Activated naive CD8-positive, alpha-beta T cell treated with anti-CD3 and anti-CD28 coated beads for 36 hours (primary cell): Measurements from ENCODE around the gene BBS4. TPM values are rescaled to one million over a fixed set of nuclear protein-coding genes. Genes with fewer than 3 reads are reported as not detected.

Source experiments
- DNase-seq: peaks from one replicate; pipeline ENCODE4 v3.0.0; 2021
- H3K27ac Mint-ChIP-seq: one replicate; pipeline ENCODE4 v1.8.0; 2022; ENCODE audit warnings: mild to moderate bottlenecking, moderate library complexity, mixed read lengths
- H3K27me3 Mint-ChIP-seq: one replicate; pipeline ENCODE4 v1.8.0; 2022; ENCODE audit warnings: mild to moderate bottlenecking, mixed read lengths
- H3K36me3 Mint-ChIP-seq: one replicate; pipeline ENCODE4 v1.8.0; 2021; ENCODE audit warnings: mild to moderate bottlenecking, mixed read lengths
- H3K4me1 Mint-ChIP-seq: one replicate; pipeline ENCODE4 v1.8.0; 2021; ENCODE audit warnings: mixed read lengths
- H3K4me3 Mint-ChIP-seq: one replicate; pipeline ENCODE4 v1.8.0; 2022; ENCODE audit warnings: mild to moderate bottlenecking, moderate library complexity, mixed read lengths
- H3K9me3 Mint-ChIP-seq: one replicate; pipeline ENCODE4 v1.8.0; 2022; ENCODE audit warnings: mixed read lengths
- total RNA-seq, 2 experiments: library from RNA; stranded (reverse); gene quantifications; one replicate each; pipeline ENCODE4 v1.2.3, GENCODE V29; 2021

The BBS4 gene
- total RNA-seq, 2 experiments from 2014 or later = 11.4 to 13.6 TPM

DNA sequence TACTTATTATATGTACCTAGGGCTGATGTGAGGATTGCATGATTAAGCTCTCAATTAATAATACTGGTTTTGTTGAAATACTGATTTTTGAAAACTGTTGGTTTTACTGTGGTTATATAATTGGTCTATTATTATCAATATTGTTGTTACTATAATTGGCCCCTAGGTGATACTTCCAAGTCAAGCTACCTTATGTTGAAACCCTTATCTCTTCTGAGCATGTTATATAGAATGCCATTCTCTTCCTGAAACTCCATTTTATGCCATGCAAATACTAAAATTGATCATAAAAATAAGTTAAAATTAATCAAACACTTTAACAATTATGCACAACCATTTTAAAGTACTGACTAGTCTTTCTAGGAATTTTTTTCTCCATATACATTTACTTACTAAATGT, 46.1 kb downstream of the BBS4 start:
- no peak for DNase-seq
- Mint-ChIP-seq H3K36me3 (peaks cover 18% of the 10 kb centered on the region), H3K27ac (no peak overlapping the region), H3K9me3 (no peaks in the 10 kb centered on the region), H3K27me3 (no peaks in the 10 kb centered on the region), H3K4me3 (no peak overlapping the region), H3K4me1 (no peaks in the 10 kb centered on the region)

DNA sequence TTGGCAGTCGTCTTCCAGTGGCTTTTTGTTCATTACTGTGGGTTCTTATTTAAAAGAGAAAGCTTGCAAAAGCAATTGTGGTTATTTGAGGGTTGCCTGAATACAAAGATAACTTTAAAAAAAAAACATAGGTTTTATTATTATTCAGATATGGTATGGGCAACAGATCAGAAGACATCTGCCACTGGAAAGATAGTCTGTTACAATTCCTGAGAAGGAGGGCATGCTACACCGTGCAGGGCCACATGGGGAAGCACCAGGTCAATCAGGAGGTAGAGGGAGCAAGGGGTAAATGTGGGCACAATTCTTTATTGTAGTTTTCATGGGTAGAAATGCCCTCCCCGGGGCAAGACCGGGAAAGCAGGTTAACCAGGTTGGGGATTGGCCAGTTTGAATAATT, 46.5 kb downstream of the BBS4 start:
- no peaks in the 10 kb centered on the region for H3K4me1 Mint-ChIP-seq
- no peaks in the 10 kb centered on the region for H3K9me3 Mint-ChIP-seq
- H3K4me3 Mint-ChIP-seq = no peak overlapping the region
- peaks cover 22% of the 10 kb centered on the region for H3K36me3 Mint-ChIP-seq
- no peaks in the 10 kb centered on the region for H3K27me3 Mint-ChIP-seq
- DNase-seq = no peak
- no peak overlapping the region for H3K27ac Mint-ChIP-seq

GRCh38 chr15:72733941-72734738, 48.1 kb downstream of the BBS4 start:
- DNase-seq = no peak
- Mint-ChIP-seq H3K4me3 (no peak overlapping the region), H3K9me3 (no peaks in the 10 kb centered on the region), H3K27me3 (no peaks in the 10 kb centered on the region), H3K4me1 (peaks cover 3% of the 10 kb centered on the region), H3K36me3 (peaks cover 31% of the 10 kb centered on the region), H3K27ac (no peak overlapping the region)

- H3K27ac Mint-ChIP-seq = no peak overlapping the region
- DNase-seq = no peak
- H3K9me3 Mint-ChIP-seq = no peaks in the 10 kb centered on the region
- H3K27me3 Mint-ChIP-seq = no peaks in the 10 kb centered on the region
- no peak overlapping the region for H3K4me3 Mint-ChIP-seq
- peaks cover 10% of the 10 kb centered on the region for H3K4me1 Mint-ChIP-seq
- peaks cover 38% of the 10 kb centered on the region for H3K36me3 Mint-ChIP-seq
These were observed 49.1 kb downstream of the BBS4 start for GRCh38 chr15:72735111-72735510.

DNA sequence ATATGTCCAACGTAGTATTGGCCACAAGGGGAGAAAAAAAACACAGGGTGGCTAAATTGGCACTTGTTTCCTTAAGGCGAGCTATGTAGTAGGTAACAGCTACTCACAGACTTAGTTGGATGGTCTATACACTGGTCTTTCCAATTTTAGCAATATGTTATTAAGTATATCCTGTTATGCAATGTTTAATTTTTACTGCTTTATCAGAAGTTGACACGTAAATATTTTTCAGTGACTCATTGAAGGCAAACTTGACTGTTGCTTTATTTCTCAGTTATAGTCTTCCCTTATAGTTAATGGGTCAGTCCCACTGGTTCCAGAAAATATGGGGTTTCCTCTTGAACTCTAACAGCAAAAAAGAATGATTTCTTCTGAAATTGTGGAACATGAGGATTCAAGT, 51.1 kb downstream of the BBS4 start:
- Mint-ChIP-seq H3K27ac (no peak overlapping the region), H3K9me3 (no peaks in the 10 kb centered on the region), H3K4me1 (peaks cover 28% of the 10 kb centered on the region), H3K4me3 (no peak overlapping the region), H3K27me3 (no peaks in the 10 kb centered on the region), H3K36me3 (peaks cover 44% of the 10 kb centered on the region)
- DNase-seq = no peak

DNA sequence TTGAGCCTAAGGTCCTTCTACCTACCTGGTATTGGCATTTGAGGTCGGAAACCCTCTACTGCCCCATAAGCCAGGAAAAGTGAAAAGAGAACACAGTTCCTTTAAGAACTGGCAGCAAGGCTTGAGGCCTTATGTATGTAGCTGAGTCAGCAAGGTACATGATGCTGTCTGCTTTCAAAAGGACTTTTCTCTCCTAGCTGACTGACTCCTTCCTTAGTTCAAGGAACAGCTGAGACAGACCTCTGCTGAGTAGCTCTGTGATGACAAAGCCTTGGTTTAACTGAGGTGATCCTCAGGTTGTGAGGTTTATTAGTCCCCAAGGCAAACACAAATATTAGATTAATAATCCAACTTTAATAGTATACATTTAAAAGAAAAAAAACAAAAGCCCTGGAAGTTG, 51.7 kb downstream of the BBS4 start:
- H3K27me3 Mint-ChIP-seq = no peaks in the 10 kb centered on the region
- no peak overlapping the region for H3K27ac Mint-ChIP-seq
- no peaks in the 10 kb centered on the region for H3K9me3 Mint-ChIP-seq
- DNase-seq = no peak
- H3K4me3 Mint-ChIP-seq = no peak overlapping the region
- peaks cover 45% of the 10 kb centered on the region for H3K36me3 Mint-ChIP-seq
- peaks cover 28% of the 10 kb centered on the region for H3K4me1 Mint-ChIP-seq

- peaks cover 44% of the 10 kb centered on the region for H3K36me3 Mint-ChIP-seq
- peaks cover 28% of the 10 kb centered on the region for H3K4me1 Mint-ChIP-seq
- DNase-seq = no peak
- H3K27me3 Mint-ChIP-seq = no peaks in the 10 kb centered on the region
- H3K4me3 Mint-ChIP-seq = no peak overlapping the region
- no peaks in the 10 kb centered on the region for H3K9me3 Mint-ChIP-seq
- peak overlapping the region; percentile 74 for H3K27ac Mint-ChIP-seq
These were observed 54.2 kb downstream of the BBS4 start for GRCh38 chr15:72740219-72740618.

GRCh38 chr15:72749700-72750099, 63.7 kb downstream of the BBS4 start:
- H3K4me1 Mint-ChIP-seq = peaks cover 22% of the 10 kb centered on the region
- H3K36me3 Mint-ChIP-seq = peaks cover 37% of the 10 kb centered on the region
- no peak for DNase-seq
- H3K27me3 Mint-ChIP-seq = no peaks in the 10 kb centered on the region
- no peak overlapping the region for H3K4me3 Mint-ChIP-seq
- no peak overlapping the region for H3K27ac Mint-ChIP-seq
- H3K9me3 Mint-ChIP-seq = no peaks in the 10 kb centered on the region

GRCh38 chr15:72751751-72752455, 65.9 kb downstream of the BBS4 start:
- no peak overlapping the region for H3K4me3 Mint-ChIP-seq
- H3K4me1 Mint-ChIP-seq = peaks cover 30% of the 10 kb centered on the region
- peaks cover 41% of the 10 kb centered on the region for H3K36me3 Mint-ChIP-seq
- H3K27me3 Mint-ChIP-seq = no peaks in the 10 kb centered on the region
- peak overlapping the region; percentile 32 for H3K27ac Mint-ChIP-seq
- no peak for DNase-seq
- H3K9me3 Mint-ChIP-seq = no peaks in the 10 kb centered on the region

DNA sequence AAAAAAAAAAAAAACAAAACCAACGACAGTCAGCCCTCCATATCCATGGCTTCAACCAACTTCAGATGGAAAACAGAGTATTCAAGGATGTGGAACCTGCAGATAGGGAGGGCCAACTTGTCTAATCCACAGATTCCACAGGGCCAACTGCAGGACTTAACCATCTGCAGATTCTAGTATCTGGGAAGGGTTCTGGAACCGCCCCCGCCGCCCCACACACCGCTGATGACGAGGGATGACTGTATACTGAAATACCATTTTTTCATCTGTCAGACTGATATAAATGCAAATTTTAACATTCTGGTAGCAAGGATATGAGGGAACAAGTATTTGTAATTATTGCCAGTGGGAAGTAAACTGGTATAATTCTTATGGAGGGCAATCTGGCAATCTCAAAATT, 68.1 kb downstream of the BBS4 start:
- H3K36me3 Mint-ChIP-seq = peaks cover 43% of the 10 kb centered on the region
- no peaks in the 10 kb centered on the region for H3K27me3 Mint-ChIP-seq
- DNase-seq = no peak
- H3K4me1 Mint-ChIP-seq = peaks cover 30% of the 10 kb centered on the region
- no peak overlapping the region for H3K27ac Mint-ChIP-seq
- H3K9me3 Mint-ChIP-seq = no peaks in the 10 kb centered on the region
- no peak overlapping the region for H3K4me3 Mint-ChIP-seq

DNA sequence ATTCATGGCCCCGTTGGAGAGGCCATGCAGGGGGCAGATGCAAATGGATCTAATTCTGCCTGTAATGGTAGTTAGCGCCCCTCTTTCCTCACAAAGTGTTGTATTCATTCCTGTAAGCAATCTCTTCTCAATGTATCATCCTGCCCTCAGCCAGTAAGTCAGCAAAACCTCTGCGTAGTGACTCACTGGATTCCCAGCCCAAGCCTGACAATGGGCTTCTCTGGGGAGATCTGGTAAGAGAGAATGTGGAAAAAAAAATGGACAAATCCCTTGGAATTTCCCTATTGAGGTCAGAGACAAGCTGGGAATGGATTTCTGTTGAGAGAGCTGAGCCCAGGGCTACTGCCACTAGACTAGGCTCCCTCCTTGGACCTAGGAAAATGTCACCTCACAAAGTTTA, 72.2 kb downstream of the BBS4 start:
- Mint-ChIP-seq H3K36me3 (peaks cover 39% of the 10 kb centered on the region), H3K27ac (no peak overlapping the region)

GRCh38 chr15:72760590-72761260, 74.7 kb downstream of the BBS4 start:
- Mint-ChIP-seq H3K36me3 (peaks cover 30% of the 10 kb centered on the region), H3K9me3 (no peaks in the 10 kb centered on the region), H3K4me3 (no peak overlapping the region), H3K27me3 (no peaks in the 10 kb centered on the region), H3K27ac (no peak overlapping the region), H3K4me1 (peaks cover 5% of the 10 kb centered on the region)
- DNase-seq = no peak

More for the DNA sequence above, 72.2 kb downstream of the BBS4 start:
- Mint-ChIP-seq H3K4me1 (peaks cover 19% of the 10 kb centered on the region), H3K4me3 (no peak overlapping the region), H3K9me3 (no peaks in the 10 kb centered on the region), H3K27me3 (no peaks in the 10 kb centered on the region)
- no peak for DNase-seq

GRCh38 chr15:72764656-72765055, 78.6 kb downstream of the BBS4 start:
- no peak for DNase-seq
- Mint-ChIP-seq H3K36me3 (peaks cover 51% of the 10 kb centered on the region), H3K9me3 (peaks cover 15% of the 10 kb centered on the region), H3K4me1 (peaks cover 5% of the 10 kb centered on the region), H3K27ac (no peak overlapping the region), H3K4me3 (no peak overlapping the region), H3K27me3 (no peaks in the 10 kb centered on the region)

- Mint-ChIP-seq H3K4me3 (no peak overlapping the region), H3K4me1 (peaks cover 5% of the 10 kb centered on the region), H3K36me3 (peaks cover 57% of the 10 kb centered on the region), H3K9me3 (peaks cover 15% of the 10 kb centered on the region), H3K27me3 (no peaks in the 10 kb centered on the region), H3K27ac (no peak overlapping the region)
- DNase-seq = no peak
These were observed 80.0 kb downstream of the BBS4 start for GRCh38 chr15:72766025-72766424.

DNA sequence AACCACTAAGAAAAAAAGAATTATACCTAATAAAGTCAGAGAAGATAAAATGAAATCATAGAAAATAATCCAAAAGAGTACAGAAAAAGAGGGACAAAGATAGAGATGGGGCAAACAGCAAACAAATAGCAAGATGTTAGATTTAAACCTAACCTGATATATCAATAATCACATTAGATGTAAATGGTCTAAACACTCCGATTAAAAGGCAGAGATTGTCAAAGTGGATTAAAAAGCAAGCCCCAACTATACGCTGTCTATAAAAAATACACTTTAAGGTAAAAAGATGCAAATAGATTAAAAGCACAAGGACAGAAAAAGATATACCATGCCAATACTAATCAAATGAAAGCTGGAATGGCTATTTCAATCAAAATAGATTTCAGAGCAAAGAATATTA, 80.8 kb downstream of the BBS4 start:
- Mint-ChIP-seq H3K4me1 (peaks cover 5% of the 10 kb centered on the region), H3K27me3 (no peaks in the 10 kb centered on the region), H3K36me3 (peaks cover 59% of the 10 kb centered on the region), H3K4me3 (no peak overlapping the region), H3K9me3 (peaks cover 15% of the 10 kb centered on the region), H3K27ac (no peak overlapping the region)
- no peak for DNase-seq
